Measurements from ENCODE around the gene SGPP2.

SGPP2 gene

DNA sequence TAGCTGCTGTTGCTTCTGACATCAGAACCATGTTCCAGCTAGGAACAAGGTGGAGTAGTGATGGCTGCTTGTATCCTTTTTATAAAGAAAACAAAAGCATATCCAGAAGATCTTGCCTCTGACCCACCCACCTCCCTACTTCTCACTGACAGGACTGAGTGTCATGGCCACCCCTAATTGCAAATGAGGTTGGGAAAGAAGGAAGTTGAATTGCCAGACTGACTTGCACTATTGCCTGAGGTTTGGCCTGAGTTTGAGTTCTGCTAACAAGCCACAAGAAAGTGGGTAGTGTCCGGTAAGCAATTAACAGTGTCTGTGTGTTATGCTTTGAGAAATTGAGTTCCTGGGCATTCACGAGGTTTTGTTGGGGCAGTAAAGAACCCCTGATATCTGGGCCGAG, 22.8 kb downstream of the SGPP2 start:
- no peaks in the 10 kb centered on the region for H3K9me3 ChIP-seq (ENCODE audit: control insufficient read depth, insufficient read depth, low read length)
- H3K27me3 ChIP-seq (ENCODE audit: control insufficient read depth, low read length), result no peaks in the 10 kb centered on the region
- H3K4me1 ChIP-seq (ENCODE audit: control insufficient read depth, low read length), result no peaks in the 10 kb centered on the region
- no peak overlapping the region for H3K27ac ChIP-seq (ENCODE audit: low read depth, low read length)
- no peak overlapping the region for H3K4me2 ChIP-seq (ENCODE audit: low read length)
- no peak overlapping the region for H3K4me3 ChIP-seq (ENCODE audit: low read length)
- H4K20me1 ChIP-seq (ENCODE audit: control insufficient read depth, insufficient read depth, low read depth, low read length), result no peaks in the 10 kb centered on the region
- no peaks in the 10 kb centered on the region for H3K79me2 ChIP-seq (ENCODE audit: control insufficient read depth, low read length)
- H3K9me2 ChIP-seq (replicated peaks; ENCODE audit: control insufficient read depth, low read length), result no peaks in the 10 kb centered on the region
- no peaks in the 10 kb centered on the region for H3F3A ChIP-seq (ENCODE audit: control insufficient read depth, insufficient read depth)
- H3K36me3 ChIP-seq (ENCODE audit: control insufficient read depth, low read length), result no peaks in the 10 kb centered on the region
- TF ChIP-seq EZH2phosphoT487 (IDR thresholded peaks at IDR 0.05; ENCODE audit: borderline replicate concordance, low read length), result no peak
- TF ChIP-seq, protein P1, sequence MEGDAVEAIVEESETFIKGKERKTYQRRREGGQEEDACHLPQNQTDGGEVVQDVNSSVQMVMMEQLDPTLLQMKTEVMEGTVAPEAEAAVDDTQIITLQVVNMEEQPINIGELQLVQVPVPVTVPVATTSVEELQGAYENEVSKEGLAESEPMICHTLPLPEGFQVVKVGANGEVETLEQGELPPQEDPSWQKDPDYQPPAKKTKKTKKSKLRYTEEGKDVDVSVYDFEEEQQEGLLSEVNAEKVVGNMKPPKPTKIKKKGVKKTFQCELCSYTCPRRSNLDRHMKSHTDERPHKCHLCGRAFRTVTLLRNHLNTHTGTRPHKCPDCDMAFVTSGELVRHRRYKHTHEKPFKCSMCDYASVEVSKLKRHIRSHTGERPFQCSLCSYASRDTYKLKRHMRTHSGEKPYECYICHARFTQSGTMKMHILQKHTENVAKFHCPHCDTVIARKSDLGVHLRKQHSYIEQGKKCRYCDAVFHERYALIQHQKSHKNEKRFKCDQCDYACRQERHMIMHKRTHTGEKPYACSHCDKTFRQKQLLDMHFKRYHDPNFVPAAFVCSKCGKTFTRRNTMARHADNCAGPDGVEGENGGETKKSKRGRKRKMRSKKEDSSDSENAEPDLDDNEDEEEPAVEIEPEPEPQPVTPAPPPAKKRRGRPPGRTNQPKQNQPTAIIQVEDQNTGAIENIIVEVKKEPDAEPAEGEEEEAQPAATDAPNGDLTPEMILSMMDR (IDR thresholded peaks at IDR 0.05; ENCODE audit: low read depth, low read length, poor library complexity, severe bottlenecking), result no peak

GRCh38 chr2:222448748-222449181, 24.4 kb downstream of the SGPP2 start:
- Histone ChIP-seq H3K9me3 (ENCODE audit: control insufficient read depth, insufficient read depth, low read length) (no peaks in the 10 kb centered on the region), H4K20me1 (ENCODE audit: control insufficient read depth, insufficient read depth, low read depth, low read length) (no peaks in the 10 kb centered on the region), H3K4me1 (ENCODE audit: control insufficient read depth, low read length) (no peaks in the 10 kb centered on the region), H3K4me2 (ENCODE audit: low read length) (no peak overlapping the region), H3K27me3 (ENCODE audit: control insufficient read depth, low read length) (no peaks in the 10 kb centered on the region), H3K79me2 (ENCODE audit: control insufficient read depth, low read length) (no peaks in the 10 kb centered on the region), H3K36me3 (ENCODE audit: control insufficient read depth, low read length) (no peaks in the 10 kb centered on the region), H3K4me3 (ENCODE audit: low read length) (no peak overlapping the region), H3K9me2 (replicated peaks; ENCODE audit: control insufficient read depth, low read length) (no peaks in the 10 kb centered on the region), H3K27ac (ENCODE audit: low read depth, low read length) (no peak overlapping the region), H3F3A (ENCODE audit: control insufficient read depth, insufficient read depth) (no peaks in the 10 kb centered on the region)
- TF ChIP-seq, protein P1 (IDR thresholded peaks at IDR 0.05; ENCODE audit: low read depth, low read length, poor library complexity, severe bottlenecking), result no peak
- TF ChIP-seq EZH2phosphoT487 (IDR thresholded peaks at IDR 0.05; ENCODE audit: borderline replicate concordance, low read length), result no peak

- no peak overlapping the region for H3K4me3 ChIP-seq (ENCODE audit: low read length)
- no peaks in the 10 kb centered on the region for H3K4me1 ChIP-seq (ENCODE audit: control insufficient read depth, low read length)
- H3K79me2 ChIP-seq (ENCODE audit: control insufficient read depth, low read length), result no peaks in the 10 kb centered on the region
- H3K27me3 ChIP-seq (ENCODE audit: control insufficient read depth, low read length), result no peaks in the 10 kb centered on the region
- H3K27ac ChIP-seq (ENCODE audit: low read depth, low read length), result no peak overlapping the region
- no peaks in the 10 kb centered on the region for H4K20me1 ChIP-seq (ENCODE audit: control insufficient read depth, insufficient read depth, low read depth, low read length)
- TF ChIP-seq EZH2phosphoT487 (IDR thresholded peaks at IDR 0.05; ENCODE audit: borderline replicate concordance, low read length), result no peak
- TF ChIP-seq, protein P1 (IDR thresholded peaks at IDR 0.05; ENCODE audit: low read depth, low read length, poor library complexity, severe bottlenecking), result no peak
- no peak overlapping the region for H3K4me2 ChIP-seq (ENCODE audit: low read length)
- H3K36me3 ChIP-seq (ENCODE audit: control insufficient read depth, low read length), result no peaks in the 10 kb centered on the region
- H3K9me2 ChIP-seq (replicated peaks; ENCODE audit: control insufficient read depth, low read length), result no peaks in the 10 kb centered on the region
- H3K9me3 ChIP-seq (ENCODE audit: control insufficient read depth, insufficient read depth, low read length), result no peaks in the 10 kb centered on the region
- no peaks in the 10 kb centered on the region for H3F3A ChIP-seq (ENCODE audit: control insufficient read depth, insufficient read depth)
These were observed 25.7 kb downstream of the SGPP2 start for GRCh38 chr2:222450021-222450420.

Measured in DOHH2 (cell line).